ENCODE measurements around the gene ODC1. TPM values are rescaled to one million over a fixed set of nuclear protein-coding genes. Genes with fewer than 3 reads are reported as not detected.

ODC1 gene
- total and polyA plus RNA-seq, 12 donors, result 4.1 to 92.8 (median 56.0) TPM

- DNase-seq, result no peak
- no peaks in the 10 kb centered on the region for H3K36me3 ChIP-seq
- no peaks in the 10 kb centered on the region for H3K4me1 ChIP-seq
- no peak overlapping the region for H3K4me3 ChIP-seq
- intact Hi-C loops (cut with DNase I), result loop anchor here in 1 of 10 donors (10.0 kb wide), 1 partner anchor 149 kb away; no protein-coding TSS in a partner anchor
- ATAC-seq, result no peak
- H3K27ac ChIP-seq, result no peak overlapping the region
- WGBS, 2 donors, result 82 to 96% methylated on average over 1 of the region's 1 CpG
- no peaks in the 10 kb centered on the region for H3K9me3 ChIP-seq
- H3K27me3 ChIP-seq, result peaks cover 0 to 51% (median 28%) of the 10 kb centered on the region in 7 donors
- TF ChIP-seq CTCF (IDR thresholded peaks at IDR 0.05), result no peak
These were observed 38.0 kb upstream of the ODC1 start for GRCh38 chr2:10486091-10486490.

GRCh38 chr2:10482913-10483312, 34.8 kb upstream of the ODC1 start:
- H3K27me3 ChIP-seq, result peaks cover 0 to 36% (median 22%) of the 10 kb centered on the region in 7 donors
- 51 to 56% methylated on average over 7 of the region's 7 CpGs for WGBS, 2 donors
- H3K4me3 ChIP-seq, result no peak overlapping the region
- H3K36me3 ChIP-seq, result no peaks in the 10 kb centered on the region
- no peak overlapping the region for H3K27ac ChIP-seq
- DNase-seq (no peak), ATAC-seq (no peak)
- H3K4me1 ChIP-seq, result no peaks in the 10 kb centered on the region
- intact Hi-C loops (cut with DNase I), result loop anchor here in 1 of 10 donors (10.0 kb wide), 1 partner anchor 152 kb away; no protein-coding TSS in a partner anchor
- TF ChIP-seq CTCF (IDR thresholded peaks at IDR 0.05), result no peak
- no peaks in the 10 kb centered on the region for H3K9me3 ChIP-seq

- intact Hi-C loops (cut with DNase I), result loop anchor here in 1 of 10 donors (10.0 kb wide), 1 partner anchor 152 kb away; no protein-coding TSS in a partner anchor
- Histone ChIP-seq H3K4me3 (no peak overlapping the region), H3K4me1 (no peaks in the 10 kb centered on the region), H3K27me3 (peaks cover 0 to 36% (median 22%) of the 10 kb centered on the region in 7 donors), H3K27ac (no peak overlapping the region), H3K36me3 (no peaks in the 10 kb centered on the region), H3K9me3 (no peaks in the 10 kb centered on the region)
- ATAC-seq (no peak), DNase-seq (no peak)
- 81 to 82% methylated on average over 8 of the region's 8 CpGs for WGBS, 2 donors
- TF ChIP-seq CTCF (IDR thresholded peaks at IDR 0.05), result no peak
These were observed 34.3 kb upstream of the ODC1 start for GRCh38 chr2:10482460-10482859.

- DNase-seq (no peak), ATAC-seq (no peak)
- no peak for TF ChIP-seq CTCF (IDR thresholded peaks at IDR 0.05)
- peaks cover 0 to 36% (median 18%) of the 10 kb centered on the region in 7 donors for H3K27me3 ChIP-seq
- no peaks in the 10 kb centered on the region for H3K4me1 ChIP-seq
- intact Hi-C loops (cut with DNase I), result loop anchor here in 1 of 10 donors (10.0 kb wide), 1 partner anchor 153 kb away; no protein-coding TSS in a partner anchor
- no peaks in the 10 kb centered on the region for H3K9me3 ChIP-seq
- no peaks in the 10 kb centered on the region for H3K36me3 ChIP-seq
- 86 to 89% methylated on average over 10 of the region's 10 CpGs for WGBS, 2 donors
- H3K27ac ChIP-seq, result no peak overlapping the region
- no peak overlapping the region for H3K4me3 ChIP-seq
These were observed 33.6 kb upstream of the ODC1 start for GRCh38 chr2:10481666-10482157.

Measured in heart right ventricle (tissue), 16 donors.